Skeletal muscle cell (primary cell): ENCODE results near the gene NUP133.
"Not testable (repeated sequence)": the region's sequence is repeated elsewhere in the genome, so short reads cannot be mapped to it uniquely, and the experiment has no call there.

Source experiments
- DNase-seq: peaks from one replicate; pipeline ENCODE4 v3.0.0-alpha.2; 2010; ENCODE audit warnings: low read depth
- H3K4me3 ChIP-seq: 2 replicates; pipeline ENCODE4 v1.5.1; 2011; ENCODE audit warnings: low read depth, mild to moderate bottlenecking, control low read depth, low read length, moderate library complexity

Gene NUP133

DNA sequence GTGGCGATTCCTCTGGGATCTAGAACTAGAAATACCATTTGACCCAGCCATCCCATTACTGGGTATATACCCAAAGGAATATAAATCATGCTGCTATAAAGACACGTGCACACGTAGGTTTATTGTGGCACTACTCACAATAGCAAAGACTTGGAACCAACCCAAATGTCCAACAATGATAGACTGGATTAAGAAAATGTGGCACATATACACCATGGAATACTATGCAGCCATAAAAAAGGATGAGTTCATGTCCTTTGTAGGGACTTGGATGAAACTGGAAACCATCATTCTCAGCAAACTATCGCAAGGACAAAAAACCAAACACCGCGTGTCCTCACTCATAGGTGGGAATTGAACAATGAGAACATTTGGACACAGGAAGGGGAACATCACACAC is 3.5 kb upstream of the NUP133 start:
- H3K4me3 ChIP-seq, DNase-seq: not testable (repeated sequence)

DNA sequence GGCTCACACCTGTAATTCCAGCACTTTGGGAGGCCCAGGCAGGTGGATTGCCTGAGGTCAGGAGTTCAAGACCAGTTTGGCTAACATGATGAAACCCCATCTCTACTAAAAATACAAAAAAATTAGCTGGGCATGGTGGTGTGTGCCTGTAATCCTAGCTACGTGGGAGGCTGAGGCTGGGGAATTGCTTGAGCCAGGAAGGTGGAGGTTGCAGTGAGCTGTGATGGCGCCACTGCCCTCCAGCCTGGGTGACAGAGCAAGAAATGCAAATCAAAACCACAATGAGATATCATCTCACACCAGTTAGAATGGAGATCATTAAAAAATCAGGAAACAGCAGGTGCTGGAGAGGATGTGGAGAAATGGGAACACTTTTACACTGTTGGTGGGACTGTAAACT is 3.1 kb upstream of the NUP133 start:
- not testable (repeated sequence) for DNase-seq, H3K4me3 ChIP-seq

DNA sequence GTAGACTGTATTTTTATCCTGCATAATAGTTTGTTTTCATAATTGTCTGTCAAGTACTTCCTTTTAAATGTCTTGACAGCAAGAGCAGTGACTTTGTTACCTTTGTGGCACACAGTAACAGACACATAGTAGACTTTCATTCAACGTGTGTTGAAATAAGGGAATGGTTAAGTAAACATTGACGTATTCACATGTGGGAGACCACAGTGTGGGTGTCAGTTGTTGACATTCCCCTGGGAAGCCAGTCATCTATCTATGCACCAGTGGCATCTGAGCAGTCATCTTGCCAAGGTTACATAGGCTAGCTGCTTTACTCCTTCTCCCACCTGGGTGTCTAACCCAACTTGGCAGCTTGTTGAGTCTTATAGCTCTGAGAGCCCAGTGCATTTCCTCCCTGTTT is 1.4 kb upstream of the NUP133 start:
- peak; percentile 18 for DNase-seq

DNA sequence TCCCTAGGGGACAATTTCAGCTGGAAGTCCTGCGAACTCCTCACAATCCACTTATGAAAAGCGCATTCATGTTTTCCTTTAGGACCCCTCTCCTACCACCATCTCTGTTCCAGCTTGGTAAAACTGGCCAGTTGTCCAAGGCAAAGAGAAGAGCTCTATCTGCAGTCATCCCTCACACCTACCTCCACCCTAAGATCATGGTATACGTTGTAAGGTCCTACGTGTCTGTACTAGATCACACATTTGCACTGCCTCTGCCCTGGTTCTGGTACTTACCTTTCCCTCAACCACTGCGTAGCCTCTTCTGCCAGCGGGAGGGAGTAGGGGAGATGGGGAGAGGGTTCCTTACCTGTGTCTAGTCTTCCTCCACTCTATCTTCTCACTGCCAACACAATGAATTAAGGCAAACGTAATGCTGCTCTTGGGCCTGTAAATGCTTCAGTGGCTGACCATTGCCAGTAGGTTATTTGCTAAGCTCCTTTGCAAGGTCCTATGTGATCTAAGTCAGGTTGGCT is 739 bp upstream of the NUP133 start:
- peak overlapping the region; percentile 99 for H3K4me3 ChIP-seq
- no peak for DNase-seq

More for the DNA sequence above, 1.4 kb upstream of the NUP133 start:
- no peak overlapping the region for H3K4me3 ChIP-seq

DNA sequence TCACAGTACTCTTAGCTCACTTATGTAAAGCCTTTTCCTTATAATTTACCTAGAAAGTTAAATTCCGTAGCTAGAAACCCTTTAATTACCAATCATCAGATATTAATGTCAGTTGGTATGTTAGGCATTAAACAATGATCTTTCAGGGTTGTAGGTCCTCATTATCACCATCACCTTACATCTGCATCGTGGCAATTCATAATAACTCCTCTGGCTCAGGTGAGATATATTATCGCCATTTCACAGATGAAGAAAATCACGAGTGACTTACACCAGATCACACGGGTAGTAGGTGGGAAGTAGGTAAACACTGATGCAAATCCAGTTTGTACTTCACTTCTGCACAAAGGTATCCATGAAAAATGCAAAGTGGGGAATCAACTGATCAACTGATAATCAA is 639 bp downstream of the NUP133 start:
- H3K4me3 ChIP-seq = peak overlapping the region; percentile 99
- no peak for DNase-seq

DNA sequence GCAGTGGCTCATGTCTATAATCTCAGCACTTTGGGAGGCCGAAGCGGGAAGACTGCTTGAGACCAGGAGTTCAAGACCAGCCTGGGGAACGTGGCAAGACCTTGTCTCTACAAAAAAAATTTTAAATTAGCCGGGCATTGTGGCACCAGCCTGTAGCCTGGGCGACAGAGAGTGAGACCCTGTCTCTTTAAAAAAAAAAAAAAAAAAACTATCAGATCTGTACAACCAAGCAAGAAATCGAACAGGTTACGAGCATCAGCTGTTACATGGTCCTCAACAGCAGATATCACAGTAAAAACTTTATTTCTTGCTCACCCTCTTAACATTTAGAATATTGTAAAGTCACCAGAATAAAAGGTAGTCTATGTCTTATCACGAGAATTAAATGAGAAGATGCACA is 1.5 kb downstream of the NUP133 start:
- DNase-seq = no peak
- no peak overlapping the region for H3K4me3 ChIP-seq

DNA sequence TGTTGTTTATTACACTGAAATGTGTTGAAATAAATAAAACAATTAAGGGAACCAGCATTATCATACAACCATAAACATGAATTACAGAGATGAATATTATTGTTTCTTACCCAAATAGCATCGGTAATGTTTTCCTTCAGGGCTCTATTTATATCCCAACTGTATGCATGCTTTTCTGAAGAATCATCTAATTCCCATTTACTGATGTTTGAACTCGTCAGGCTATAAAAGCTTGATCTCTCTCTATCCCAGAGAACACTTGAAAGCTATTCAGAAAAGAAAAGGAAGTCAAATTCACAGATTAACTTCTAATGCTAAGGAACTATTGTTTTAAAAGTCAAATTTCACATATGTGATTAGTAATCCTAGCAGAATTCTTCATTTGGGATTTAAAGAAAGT is 12.4 kb downstream of the NUP133 start:
- no peak for DNase-seq
- H3K4me3 ChIP-seq = no peak overlapping the region

DNA sequence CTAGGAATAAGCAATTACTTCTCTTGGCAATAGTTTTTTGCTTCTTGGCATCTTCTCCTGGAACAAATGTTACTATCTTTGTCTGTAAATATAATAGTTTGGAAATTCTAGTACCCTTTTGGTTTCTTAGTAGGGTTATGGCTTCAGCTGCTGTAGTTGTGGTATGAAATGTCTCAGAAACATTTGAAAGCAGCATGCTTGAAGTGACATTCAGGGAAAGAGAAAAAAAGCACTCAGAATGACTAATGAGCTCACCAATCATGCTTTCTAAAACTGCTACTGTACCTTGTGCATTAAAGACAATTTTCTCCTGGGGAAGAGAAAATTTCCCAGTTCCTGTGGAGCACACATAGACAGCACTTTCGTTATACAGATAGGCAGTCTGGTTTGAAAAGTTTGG is 21.0 kb downstream of the NUP133 start:
- DNase-seq = no peak
- H3K4me3 ChIP-seq = no peak overlapping the region

DNA sequence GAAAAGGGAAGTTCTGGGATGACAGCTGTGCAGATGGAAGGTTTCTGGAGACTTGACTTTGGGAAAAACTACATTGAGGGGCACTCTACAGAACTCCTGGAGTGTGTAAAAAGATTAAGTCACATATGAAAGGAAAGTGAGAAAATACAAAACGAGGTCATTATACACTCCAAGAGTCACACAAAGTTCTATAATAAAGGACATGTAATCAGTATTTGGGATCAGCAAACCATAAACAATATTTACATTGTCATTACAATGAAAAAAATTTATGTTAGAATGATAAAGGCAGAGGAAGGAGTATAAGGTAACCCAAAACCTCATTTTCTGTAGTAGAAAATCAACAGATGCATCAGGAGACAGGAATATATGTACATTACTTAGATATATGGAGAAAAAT is 22.8 kb downstream of the NUP133 start:
- no peak overlapping the region for H3K4me3 ChIP-seq
- no peak for DNase-seq

DNA sequence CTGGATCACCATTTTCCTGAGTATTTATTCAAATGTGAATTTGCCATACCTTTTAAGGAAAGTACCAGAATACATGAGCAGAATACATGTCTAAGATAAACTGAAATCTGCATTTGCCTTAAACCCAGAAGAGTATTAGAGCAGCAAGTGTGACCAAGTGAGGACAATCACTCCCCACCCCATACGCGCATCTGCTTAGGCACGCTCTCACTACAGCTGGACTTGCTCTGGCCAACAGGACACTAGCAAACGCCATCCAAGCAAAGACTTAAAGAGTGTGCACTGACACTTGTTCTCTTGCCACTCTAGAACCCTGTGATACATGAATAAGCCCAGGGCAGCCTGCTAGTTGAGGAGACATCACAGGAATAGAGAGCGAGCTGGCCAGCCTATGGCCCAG is 25.6 kb downstream of the NUP133 start:
- no peak for DNase-seq
- no peak overlapping the region for H3K4me3 ChIP-seq

DNA sequence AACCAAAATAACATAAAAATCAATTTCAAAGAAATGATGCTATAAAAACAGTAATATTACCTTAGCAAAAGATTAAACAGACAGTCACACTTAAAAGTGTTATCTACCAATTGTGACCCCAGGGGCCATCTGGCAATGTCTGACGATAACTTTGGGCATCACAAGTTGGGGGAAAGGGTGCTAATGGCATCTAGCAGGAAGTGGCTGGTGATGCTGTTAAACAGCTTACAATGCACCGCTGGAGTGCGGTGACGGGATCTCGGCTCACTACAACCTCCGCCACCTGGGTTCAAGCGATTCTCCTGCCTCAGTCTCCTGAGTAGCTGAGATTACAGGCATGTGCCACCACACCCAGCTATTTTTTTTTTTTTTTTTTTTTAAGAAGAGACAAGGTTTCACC is 27.6 kb downstream of the NUP133 start:
- DNase-seq = no peak
- no peak overlapping the region for H3K4me3 ChIP-seq

DNA sequence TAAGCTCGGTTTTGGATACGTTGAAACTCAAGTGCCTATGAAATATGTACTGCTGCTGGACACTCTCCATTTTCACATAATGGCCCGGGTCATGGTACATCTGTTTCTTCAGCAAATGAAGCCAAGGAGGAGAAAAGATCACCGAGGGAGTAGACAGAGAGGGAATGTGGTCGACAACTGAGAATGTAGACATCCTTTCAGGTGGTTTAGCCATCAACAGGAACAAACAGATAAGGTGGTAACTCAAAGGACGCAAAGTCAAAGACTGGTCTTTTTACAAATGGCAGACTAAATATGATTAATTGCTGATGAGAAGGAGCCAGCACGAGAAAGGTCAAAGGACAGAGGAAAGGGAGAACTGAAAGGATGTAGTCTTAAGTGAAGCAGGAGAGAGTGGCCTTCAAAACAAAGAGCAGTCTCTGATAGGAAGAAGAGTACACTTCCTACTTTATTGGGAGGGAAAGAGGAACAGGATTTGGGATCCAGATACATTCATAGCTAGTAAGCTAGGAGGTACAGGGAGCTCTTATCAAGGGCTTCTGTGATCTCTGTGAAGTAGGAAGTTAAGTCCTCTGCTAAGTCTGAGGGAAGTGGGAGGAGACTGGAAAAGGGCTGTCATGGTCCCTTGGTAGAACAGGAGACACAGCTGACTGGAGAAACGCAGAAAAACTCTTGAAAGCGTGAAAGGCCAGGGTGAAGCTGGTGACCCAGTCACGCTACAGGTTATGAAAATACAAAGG is 28.3 kb downstream of the NUP133 start:
- no peak for DNase-seq
- H3K4me3 ChIP-seq = no peak overlapping the region

DNA sequence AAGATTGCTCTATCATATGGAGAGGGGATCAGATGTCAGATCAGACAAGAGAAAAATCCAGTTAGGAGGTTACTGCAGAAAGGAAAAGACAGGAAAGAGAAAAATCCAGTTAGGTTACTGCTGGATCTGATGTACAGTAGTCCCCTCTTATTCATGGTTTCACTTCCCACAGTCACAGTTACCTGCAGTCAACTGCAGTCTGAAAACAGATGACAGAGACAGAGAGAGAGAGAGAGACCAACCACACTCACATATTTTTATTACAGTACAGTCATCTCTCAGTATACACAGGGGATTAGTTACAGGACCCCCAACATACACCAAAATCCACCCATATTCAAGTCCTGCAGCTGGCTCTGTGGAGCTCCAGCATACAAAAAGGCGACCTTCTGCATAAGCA is 29.3 kb downstream of the NUP133 start:
- DNase-seq = no peak
- H3K4me3 ChIP-seq = no peak overlapping the region

DNA sequence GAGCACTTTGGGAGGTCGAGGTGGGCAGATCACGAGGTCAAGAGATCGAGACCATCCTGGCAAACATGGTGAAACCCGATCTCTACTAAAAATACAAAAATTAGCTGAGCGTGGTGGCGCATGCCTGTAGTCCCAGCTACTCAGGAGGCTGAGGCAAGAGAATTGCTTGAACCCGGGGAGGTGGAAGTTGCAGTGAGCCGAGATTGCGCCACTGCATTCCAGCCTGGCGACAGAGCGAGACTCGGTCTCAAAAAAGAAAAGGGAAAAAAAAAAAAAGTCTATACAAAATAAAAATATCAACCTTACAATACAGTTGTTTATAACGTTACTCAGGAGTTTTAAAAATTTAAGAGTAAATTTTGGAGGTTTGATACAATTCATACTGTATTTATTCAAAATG is 32.3 kb downstream of the NUP133 start:
- DNase-seq, H3K4me3 ChIP-seq: not testable (repeated sequence)

DNA sequence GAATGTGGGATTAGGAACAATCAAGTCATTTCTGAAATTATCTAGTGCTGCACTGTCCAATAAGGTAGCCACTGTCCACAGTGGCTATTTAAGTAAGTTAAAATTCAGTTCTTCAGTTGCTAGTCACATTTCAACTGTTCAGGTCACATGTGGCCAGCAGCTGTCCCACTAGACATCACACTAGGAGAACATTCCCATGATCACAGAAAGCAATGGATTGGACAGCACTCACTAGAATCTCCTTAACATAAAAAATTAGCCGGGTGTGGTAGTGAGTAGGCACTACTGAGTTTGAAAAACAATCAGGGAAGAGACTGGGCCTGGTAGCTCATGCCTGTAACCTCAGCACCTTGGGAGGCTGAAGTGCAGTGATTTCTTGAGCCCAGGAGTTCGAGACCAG is 33.6 kb downstream of the NUP133 start:
- DNase-seq = no peak
- no peak overlapping the region for H3K4me3 ChIP-seq

DNA sequence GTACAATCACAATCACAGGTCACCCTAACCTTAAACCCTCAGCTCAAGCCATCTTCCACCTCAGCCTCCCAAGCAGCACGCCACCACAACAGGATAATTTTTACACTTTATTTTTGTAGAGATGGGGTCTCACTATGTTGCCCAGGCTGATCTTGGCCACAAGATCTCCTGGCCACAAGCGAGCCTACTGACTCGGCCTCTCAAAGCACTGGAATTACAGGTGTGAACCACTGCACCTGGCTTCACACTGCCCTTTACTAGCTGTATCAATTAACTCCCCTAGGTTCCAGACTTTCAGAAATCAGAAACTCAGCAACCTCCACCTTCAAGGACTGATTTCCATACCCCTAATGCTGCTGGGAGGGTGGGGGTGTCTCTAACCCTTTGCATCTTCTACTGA is 37.0 kb downstream of the NUP133 start:
- no peak for DNase-seq
- H3K4me3 ChIP-seq = no peak overlapping the region

DNA sequence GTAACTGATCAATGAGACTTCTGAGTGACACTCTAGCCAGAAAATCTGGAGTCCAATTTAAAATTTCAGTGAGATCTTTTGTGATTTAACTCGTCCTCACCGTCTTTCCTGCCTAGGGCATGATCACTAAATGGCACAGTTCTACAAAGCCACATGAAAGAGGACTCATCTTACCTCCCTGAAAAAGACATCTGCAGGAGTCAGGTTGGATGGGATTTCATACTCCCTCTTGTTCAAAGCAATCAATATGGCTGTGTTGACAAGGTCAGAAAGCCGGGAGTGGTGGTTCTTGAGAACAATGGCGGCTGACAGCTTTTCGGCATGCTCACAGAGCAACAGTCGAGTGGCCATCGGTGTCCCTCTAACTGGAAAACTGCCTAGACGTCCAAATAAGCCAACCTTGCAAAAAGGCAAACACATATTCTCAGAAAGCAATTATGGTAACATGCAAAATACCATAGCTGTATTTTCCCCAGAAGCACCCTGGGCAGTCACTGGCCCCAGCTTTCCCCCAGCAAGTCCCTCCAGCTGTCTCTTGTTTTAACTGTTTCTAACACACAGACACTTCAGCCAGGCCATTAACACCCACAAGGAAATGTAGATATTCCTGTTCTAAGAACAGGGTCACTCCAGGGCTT is 37.6 kb downstream of the NUP133 start:
- H3K4me3 ChIP-seq = no peak overlapping the region
- no peak for DNase-seq

DNA sequence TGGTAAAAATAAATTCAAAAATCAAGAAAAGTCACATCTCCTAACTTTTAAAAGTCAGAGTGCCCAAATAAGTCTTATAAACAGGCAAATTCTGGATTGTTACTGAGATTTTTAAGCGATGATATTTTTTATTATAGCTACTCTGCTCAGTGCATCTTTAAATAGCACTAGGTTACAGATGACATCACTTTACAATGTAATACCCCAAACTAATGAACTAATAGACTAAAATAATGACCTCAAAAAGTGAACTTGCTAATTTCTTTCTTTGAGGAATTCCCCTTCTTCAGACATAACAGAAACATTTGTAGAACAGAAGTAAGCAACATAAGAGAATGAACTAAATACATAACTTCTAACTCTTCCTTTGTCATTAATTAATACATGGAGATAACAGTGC is 41.3 kb downstream of the NUP133 start:
- no peak for DNase-seq
- no peak overlapping the region for H3K4me3 ChIP-seq

DNA sequence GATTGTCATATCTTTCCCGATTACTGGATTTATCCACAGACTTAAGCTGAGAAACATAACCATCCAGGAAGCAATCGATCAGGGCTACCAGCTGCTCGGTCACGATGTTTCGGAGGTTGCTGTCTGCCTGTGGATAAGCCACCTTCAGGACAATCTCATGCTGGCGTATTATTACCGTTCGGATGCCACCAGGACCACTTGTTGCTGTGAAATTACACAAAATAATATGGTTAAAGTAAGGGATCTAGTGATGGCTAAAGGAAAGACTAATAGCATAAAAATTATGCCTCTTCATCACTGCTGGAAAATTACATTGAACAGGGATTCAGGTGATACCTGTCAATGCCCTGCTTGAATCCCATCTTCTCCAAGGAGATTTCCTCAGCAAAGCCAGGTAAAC is 43.5 kb downstream of the NUP133 start:
- DNase-seq = no peak
- H3K4me3 ChIP-seq = no peak overlapping the region

DNA sequence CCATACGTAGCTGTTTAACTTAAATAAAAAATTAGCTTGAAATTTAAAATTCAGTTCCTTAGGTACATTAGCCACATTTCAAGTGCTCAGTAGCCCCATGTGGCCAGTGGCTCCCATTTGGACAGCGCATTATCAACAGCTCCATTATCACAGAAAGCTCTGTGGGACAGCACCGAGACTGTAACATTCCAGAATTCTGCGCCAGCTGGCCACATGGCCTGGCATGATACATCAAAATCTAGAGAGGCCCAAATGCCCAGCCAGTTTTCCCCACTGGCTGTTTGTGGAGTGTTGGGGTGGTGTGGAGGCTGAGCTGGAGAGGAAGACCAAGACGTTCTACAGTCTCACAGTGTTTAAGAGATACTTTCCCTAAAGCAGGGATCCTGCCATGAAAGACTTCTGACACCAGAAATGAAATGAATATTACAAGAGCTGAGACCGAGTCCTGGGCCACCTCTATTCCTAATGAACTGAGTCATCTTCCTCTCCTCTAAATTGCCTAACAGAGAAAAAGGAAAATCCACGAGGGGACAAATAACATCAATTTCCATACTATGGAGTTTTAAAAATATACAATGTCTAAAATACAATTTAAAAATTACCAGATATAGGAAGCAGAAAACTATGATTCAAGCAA is 47.0 kb downstream of the NUP133 start:
- DNase-seq = no peak
- no peak overlapping the region for H3K4me3 ChIP-seq

DNA sequence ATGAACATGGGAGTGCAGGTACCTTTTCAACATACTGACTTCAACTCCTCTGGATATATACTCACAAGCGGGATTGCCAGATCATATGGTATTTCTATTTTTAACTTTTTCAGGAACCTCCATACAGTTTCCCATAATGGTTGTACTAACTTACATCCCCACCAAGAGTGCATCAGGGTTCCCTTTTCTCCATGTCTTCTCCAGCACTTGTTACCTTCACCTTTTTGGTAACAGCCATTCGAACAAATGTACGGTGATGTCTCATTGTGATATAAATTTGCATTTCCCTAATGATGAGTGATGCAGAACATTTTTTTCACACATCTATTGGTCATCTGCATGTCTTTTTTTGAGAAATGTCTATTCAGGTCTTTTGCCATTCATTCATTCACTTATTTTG is 48.3 kb downstream of the NUP133 start:
- DNase-seq = no peak

More for the DNA sequence above, 48.3 kb downstream of the NUP133 start:
- H3K4me3 ChIP-seq = no peak overlapping the region
